HUES64 (cell line): ENCODE measurements around the gene RIPPLY3.
"Not testable (repeated sequence)": the region's sequence is repeated elsewhere in the genome, so short reads cannot be mapped to it uniquely, and the experiment has no call there.

Experiments
- H3K27ac ChIP-seq: 2 replicates; pipeline ENCODE4 v1.7.0; 2013; ENCODE audit warnings: low read depth, low read length, inconsistent platforms
- H3K27me3 ChIP-seq: 2 replicates; pipeline ENCODE4 v1.6.1; 2013; ENCODE audit warnings: mild to moderate bottlenecking, low read length; ENCODE audit not compliant: insufficient read depth
- H3K36me3 ChIP-seq: 2 replicates; pipeline ENCODE4 v1.6.1; 2013; ENCODE audit warnings: mild to moderate bottlenecking, low read length; ENCODE audit not compliant: insufficient read depth
- H3K4me1 ChIP-seq: 2 replicates; pipeline ENCODE4 v1.6.1; 2013; ENCODE audit warnings: mild to moderate bottlenecking, low read length, moderate library complexity; ENCODE audit not compliant: insufficient read depth
- H3K4me3 ChIP-seq: 2 replicates; pipeline ENCODE4 v1.5.1; 2013; ENCODE audit warnings: mild to moderate bottlenecking, low read length, moderate library complexity
- H3K9ac ChIP-seq: 2 replicates; pipeline ENCODE4 v1.6.1; 2013; ENCODE audit warnings: mild to moderate bottlenecking, low read depth, low read length
- H3K9me3 ChIP-seq: 2 replicates; pipeline ENCODE4 v1.6.1; 2013; ENCODE audit warnings: low read depth, low read length; ENCODE audit not compliant: insufficient read depth
- WGBS: fragments of 150-250, 120-280 bp; methylation state at CpG from one replicate; pipeline ENCODE4 v1.1.7; 2013; ENCODE audit warnings: missing lambda C conversion rate; 5-methylcytosine and 5-hydroxymethylcytosine counted together

The RIPPLY3 gene

DNA sequence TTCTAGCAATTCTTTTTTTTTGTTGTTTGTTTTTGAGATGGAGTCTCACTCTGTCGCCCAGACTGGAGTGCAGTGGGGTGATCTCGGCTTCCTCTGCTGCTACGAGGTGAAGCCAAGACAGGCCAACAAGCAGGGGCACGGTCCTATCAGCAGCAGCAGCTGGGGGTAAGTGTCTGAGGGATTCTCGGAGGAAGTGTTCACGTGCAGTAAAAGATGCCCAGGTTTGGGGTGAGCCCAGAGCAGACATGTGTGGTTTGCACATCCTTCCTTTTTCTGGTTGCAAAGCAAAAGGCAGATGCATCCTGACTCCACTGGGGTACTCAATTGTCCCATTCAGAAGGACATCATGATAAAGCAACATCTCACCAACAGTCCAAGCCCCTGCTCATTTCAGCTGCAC is 38.6 kb downstream of the RIPPLY3 start:
- H3K4me1 ChIP-seq, result peaks cover 31% of the 10 kb centered on the region
- H3K36me3 ChIP-seq, result no peaks in the 10 kb centered on the region
- no peak overlapping the region for H3K9ac ChIP-seq
- no peak overlapping the region for H3K4me3 ChIP-seq
- no peak overlapping the region for H3K27ac ChIP-seq
- 92% methylated on average over 6 of the region's 6 CpGs for WGBS
- H3K9me3 ChIP-seq, result no peaks in the 10 kb centered on the region
- peaks cover 92% of the 10 kb centered on the region for H3K27me3 ChIP-seq

DNA sequence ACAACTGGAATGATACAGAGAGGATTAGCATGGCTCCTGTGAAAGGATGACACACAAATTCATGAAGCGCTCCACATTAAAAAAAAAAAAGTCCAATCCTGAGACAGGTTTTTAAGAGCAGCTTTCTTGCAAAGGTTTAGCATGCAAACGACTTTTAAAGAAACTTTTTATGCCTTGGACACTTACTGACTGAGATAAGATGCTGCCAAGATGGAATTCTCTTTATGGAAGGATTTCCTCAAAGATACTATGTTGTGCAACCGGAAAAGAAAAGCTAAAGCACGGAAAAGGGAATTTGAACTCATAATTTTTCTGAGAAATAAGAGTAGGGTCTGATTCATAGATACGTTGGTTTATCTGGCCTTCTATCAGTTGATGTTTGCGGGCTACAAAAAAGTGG is 39.1 kb downstream of the RIPPLY3 start:
- no peak overlapping the region for H3K27ac ChIP-seq
- H3K4me1 ChIP-seq, result peaks cover 31% of the 10 kb centered on the region
- WGBS, result 94% methylated on average over 6 of the region's 6 CpGs
- H3K27me3 ChIP-seq, result peaks cover 92% of the 10 kb centered on the region
- H3K9ac ChIP-seq, result no peak overlapping the region
- H3K9me3 ChIP-seq, result no peaks in the 10 kb centered on the region
- H3K4me3 ChIP-seq, result no peak overlapping the region
- no peaks in the 10 kb centered on the region for H3K36me3 ChIP-seq

DNA sequence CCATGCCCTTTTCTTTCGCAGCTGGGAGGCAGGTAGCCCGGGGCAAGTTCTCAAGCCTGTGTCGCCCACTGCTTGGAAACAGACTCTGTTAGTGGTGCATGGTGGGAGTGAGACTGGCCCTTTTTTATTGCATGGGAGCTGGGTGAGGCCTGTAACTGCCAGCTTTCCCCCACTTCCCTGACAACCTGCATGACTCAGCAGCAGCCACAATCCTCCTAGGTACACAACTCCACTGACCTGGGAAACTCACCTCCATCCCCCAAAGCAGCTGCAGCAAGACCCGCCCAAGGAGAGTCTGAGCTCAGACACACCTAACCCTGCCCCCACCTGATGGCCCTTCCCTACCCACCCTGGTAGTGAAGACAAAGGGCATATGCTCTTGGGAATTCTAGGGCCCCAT is 40.6 kb downstream of the RIPPLY3 start:
- peaks cover 85% of the 10 kb centered on the region for H3K27me3 ChIP-seq
- H3K36me3 ChIP-seq, result no peaks in the 10 kb centered on the region
- peaks cover 26% of the 10 kb centered on the region for H3K4me1 ChIP-seq
- no peaks in the 10 kb centered on the region for H3K9me3 ChIP-seq
- 0 out of 2 replicates have a peak overlapping the region, but pooled peaks have one; percentile 15 for H3K9ac ChIP-seq
- H3K4me3 ChIP-seq, result no peak overlapping the region
- 73% methylated on average over 4 of the region's 4 CpGs for whole genome bisulfite sequencing
- no peak overlapping the region for H3K27ac ChIP-seq

DNA sequence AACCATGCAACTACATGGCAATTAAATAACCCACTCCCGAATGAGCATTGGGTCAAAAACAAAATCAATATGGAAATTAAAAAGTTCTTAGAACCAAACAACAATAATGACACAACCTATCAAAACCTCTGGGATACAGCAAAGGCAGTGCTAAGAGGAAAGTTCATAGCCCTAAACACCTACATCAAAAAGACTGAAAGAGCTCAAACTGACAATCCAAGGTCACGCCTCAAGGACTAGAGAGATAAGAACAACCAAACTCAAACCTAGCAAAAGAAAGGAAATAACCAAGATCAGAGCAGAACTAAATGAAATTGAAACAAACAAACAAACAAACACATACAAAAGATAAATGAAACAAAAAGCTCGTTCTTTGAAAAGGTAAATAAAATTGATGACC is 43.2 kb downstream of the RIPPLY3 start:
- Histone ChIP-seq H3K4me1 (peaks cover 26% of the 10 kb centered on the region), H3K27me3 (peaks cover 66% of the 10 kb centered on the region)
- 88% methylated on average over 2 of the region's 3 CpGs for WGBS
- H3K36me3 ChIP-seq, H3K9ac ChIP-seq, H3K9me3 ChIP-seq, H3K27ac ChIP-seq, H3K4me3 ChIP-seq: not testable (repeated sequence)

DNA sequence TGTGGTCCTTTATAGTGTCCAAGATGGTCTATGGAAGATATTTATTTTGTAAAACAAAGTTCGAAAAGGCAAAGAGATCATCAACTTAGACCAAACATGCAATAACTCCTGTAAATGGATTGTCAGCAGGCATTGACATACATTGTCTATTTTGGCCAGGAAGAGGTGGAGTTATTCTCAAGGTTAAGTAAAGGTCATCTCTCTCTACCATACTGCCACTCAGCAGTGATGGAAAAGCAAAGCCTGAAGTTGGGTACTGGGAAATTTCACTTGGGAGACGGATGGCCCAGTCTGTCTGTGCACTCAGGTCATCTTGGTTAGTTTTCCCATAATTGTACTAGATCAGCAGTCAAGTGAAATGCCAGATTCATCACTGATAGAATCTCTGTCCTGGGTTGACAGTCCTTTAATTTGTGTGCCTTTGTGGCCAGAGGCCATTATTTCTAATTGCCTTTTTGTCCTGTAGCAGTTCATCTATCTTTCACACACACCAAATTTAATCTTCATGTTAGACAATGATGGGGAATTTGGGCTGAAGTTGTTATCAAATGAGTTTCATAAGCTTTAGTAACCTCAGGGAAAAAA is 48.9 kb downstream of the RIPPLY3 start:
- H3K4me3 ChIP-seq, result no peak overlapping the region
- H3K36me3 ChIP-seq, result no peaks in the 10 kb centered on the region
- no peak overlapping the region for H3K27ac ChIP-seq
- no peak overlapping the region for H3K9ac ChIP-seq
- H3K4me1 ChIP-seq, result peaks cover 15% of the 10 kb centered on the region; the same call in 1 of the 2 replicates
- H3K27me3 ChIP-seq, result peaks cover 10% of the 10 kb centered on the region
- WGBS, result 86% methylated on average over 2 of the region's 2 CpGs
- H3K9me3 ChIP-seq, result no peaks in the 10 kb centered on the region

DNA sequence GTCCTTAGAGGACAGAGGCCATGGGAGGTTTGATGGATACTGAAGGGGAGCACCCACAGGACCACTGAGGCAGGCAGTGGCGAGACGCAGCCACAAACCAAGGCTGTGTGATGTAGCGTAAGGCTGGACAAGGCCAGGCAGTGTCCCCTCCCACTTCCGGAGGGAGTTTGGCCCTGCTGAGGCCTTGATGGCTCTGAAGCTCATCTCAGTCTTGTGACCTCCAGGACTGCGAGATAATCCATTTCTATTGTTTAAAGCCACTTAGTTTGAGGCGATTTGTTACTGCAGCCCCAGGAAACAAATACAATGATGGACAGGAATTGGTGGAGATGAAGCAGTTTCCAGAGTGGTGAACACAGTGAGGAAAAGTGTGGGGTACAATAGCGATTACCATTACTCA is 51.1 kb downstream of the RIPPLY3 start:
- Histone ChIP-seq H3K9ac (no peak overlapping the region), H3K27ac (no peak overlapping the region), H3K4me3 (no peak overlapping the region), H3K9me3 (no peaks in the 10 kb centered on the region), H3K4me1 (peaks cover 23% of the 10 kb centered on the region), H3K27me3 (no peaks in the 10 kb centered on the region), H3K36me3 (no peaks in the 10 kb centered on the region)
- 93% methylated on average over 7 of the region's 7 CpGs for WGBS

DNA sequence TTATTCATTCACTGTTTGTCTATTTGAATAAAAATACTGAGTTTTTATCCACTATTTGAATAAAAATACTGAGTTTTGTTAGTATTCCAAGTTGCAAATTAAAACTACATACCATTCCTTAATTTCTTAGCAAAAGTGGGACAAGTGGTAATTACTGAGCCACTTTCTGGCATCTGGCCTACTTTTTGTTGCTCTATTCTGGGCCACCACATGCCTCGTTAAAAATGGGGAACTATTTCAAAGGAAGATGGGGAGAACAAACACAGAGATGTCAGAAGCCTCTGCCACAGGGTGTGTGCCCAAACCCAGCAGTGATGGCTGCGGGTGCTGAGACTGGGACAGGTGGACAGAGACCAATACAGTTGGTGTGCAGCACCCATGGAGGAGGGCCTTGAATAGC is 51.8 kb downstream of the RIPPLY3 start:
- H3K9ac ChIP-seq, result no peak overlapping the region
- WGBS, result 64% methylated on average over 2 of the region's 2 CpGs
- H3K27ac ChIP-seq, result no peak overlapping the region
- H3K36me3 ChIP-seq, result no peaks in the 10 kb centered on the region
- no peaks in the 10 kb centered on the region for H3K9me3 ChIP-seq
- H3K27me3 ChIP-seq, result no peaks in the 10 kb centered on the region
- H3K4me1 ChIP-seq, result peaks cover 23% of the 10 kb centered on the region
- no peak overlapping the region for H3K4me3 ChIP-seq

DNA sequence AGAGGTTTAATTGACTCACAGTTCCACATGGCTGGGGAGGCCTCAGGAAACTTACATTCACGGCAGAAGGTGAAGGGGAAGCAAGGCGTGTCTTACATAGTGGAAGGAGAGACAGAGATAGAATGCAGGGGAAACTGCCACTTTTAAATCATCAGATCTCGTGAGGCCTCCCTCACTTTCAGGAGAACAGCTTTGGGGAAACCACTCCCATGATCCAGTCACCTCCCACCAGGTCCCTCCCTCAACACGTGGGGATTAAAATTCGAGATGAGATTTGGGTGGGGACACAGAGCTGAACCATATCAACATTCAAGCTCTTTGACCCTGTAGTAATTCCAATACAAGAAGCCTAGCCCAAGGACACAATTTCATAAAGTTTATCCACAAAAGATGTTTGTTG is 52.7 kb downstream of the RIPPLY3 start:
- Histone ChIP-seq H3K27me3 (no peaks in the 10 kb centered on the region), H3K36me3 (no peaks in the 10 kb centered on the region), H3K27ac (no peak overlapping the region), H3K4me3 (no peak overlapping the region), H3K9me3 (no peaks in the 10 kb centered on the region), H3K9ac (no peak overlapping the region), H3K4me1 (peaks cover 23% of the 10 kb centered on the region)
- WGBS, result 76% methylated on average over 5 of the region's 5 CpGs

DNA sequence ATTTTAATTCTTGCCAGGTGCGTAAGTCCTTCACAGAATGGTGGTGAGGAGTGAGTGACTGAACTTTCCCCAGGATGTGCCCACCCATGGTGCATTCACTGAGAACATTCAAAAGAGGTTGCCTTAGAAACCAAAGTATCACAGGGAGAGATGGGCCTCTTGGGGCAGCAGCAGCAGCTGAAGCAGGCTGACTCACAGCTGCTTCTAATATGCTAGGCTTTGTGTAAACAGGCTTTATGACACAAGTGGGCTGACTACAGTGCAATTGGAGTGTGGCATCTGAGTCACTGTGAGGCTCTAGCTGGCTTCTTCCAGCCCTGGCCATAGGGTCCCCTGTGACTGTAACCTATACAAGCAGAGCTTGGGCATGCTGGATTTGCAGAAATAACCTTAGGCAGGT is 53.8 kb downstream of the RIPPLY3 start:
- no peaks in the 10 kb centered on the region for H3K27me3 ChIP-seq
- H3K27ac ChIP-seq, result peak overlapping the region; percentile 25; the same call in 1 of the 2 replicates
- H3K36me3 ChIP-seq, result no peaks in the 10 kb centered on the region
- H3K9ac ChIP-seq, result no peak overlapping the region
- no peaks in the 10 kb centered on the region for H3K9me3 ChIP-seq
- H3K4me1 ChIP-seq, result peaks cover 23% of the 10 kb centered on the region
- no peak overlapping the region for H3K4me3 ChIP-seq
- WGBS, result 48% methylated on average over 1 of the region's 1 CpG

DNA sequence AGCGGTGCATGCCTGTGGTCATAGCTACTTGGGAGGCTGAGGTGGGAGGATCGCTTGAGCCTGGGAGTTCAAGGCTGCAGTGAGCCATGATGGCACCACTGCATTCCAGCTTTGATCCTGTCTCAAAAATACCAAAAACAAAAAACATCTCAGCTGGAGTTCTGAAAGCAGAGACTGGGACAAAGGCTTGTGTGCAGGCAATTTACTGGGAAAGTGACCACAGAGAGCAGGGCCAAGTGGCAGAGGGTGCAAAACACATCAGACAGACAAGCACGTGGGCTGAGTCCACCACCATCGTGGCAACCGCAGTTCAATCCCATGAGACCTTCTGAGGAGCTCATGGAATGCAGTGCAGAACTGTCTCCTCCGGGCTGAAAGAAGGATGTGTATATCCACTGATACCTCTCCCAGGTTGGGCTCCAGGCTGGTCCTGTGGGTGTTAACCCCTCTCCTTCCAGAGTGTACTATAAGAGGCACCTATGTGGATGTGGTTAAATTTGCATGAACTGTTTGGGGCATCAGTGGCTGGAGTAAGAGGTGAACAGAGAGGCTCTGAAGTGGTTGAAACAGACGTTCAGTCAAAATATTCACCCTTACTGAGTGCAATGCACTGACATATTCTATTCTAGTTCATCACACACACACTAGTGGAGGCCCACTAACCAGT is 55.6 kb downstream of the RIPPLY3 start:
- no peaks in the 10 kb centered on the region for H3K27me3 ChIP-seq
- no peaks in the 10 kb centered on the region for H3K36me3 ChIP-seq
- H3K9ac ChIP-seq, result no peak overlapping the region
- no peaks in the 10 kb centered on the region for H3K9me3 ChIP-seq
- peaks cover 23% of the 10 kb centered on the region for H3K4me1 ChIP-seq
- no peak overlapping the region for H3K4me3 ChIP-seq
- 88% methylated on average over 7 of the region's 7 CpGs for WGBS
- H3K27ac ChIP-seq, result no peak overlapping the region

DNA sequence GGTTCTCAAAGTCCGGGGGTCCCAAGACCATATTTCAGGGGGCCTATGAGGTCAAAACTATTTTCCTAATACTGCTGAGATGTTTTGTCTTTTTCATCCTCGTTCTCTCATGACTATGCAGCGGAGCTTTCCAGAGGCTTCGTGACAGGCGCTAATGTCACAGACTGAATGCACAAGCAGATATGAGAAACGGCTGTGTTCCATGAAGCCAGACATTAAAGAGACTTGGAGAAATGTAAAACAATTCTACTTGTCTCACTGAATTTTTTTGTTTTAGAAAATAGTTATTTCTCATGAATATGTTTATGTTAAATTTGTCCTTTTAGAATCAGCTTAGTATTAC is 56.1 kb downstream of the RIPPLY3 start:
- 95% methylated on average over 6 of the region's 6 CpGs for WGBS
- peaks cover 23% of the 10 kb centered on the region for H3K4me1 ChIP-seq
- no peak overlapping the region for H3K9ac ChIP-seq
- H3K9me3 ChIP-seq, result no peaks in the 10 kb centered on the region
- no peaks in the 10 kb centered on the region for H3K27me3 ChIP-seq
- H3K4me3 ChIP-seq, result no peak overlapping the region
- no peaks in the 10 kb centered on the region for H3K36me3 ChIP-seq
- no peak overlapping the region for H3K27ac ChIP-seq

DNA sequence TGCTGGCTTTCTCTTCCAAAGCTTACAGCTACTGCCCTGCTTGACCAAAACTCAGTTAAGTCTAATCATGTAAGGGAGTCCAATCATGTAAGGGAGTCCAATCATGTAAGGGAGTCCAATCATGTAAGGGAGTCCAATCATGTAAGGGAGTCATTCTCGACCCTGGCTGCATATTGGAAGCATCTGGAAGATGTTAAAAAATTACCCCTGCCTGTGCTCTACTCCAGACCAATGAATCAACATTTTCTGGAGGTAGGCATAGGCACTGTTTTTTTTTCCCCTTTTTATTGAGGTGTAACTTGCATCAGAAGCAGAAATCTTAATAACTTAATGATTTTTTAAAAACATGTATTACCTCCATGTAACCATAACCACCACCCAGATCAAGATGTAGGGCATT is 56.9 kb downstream of the RIPPLY3 start:
- Histone ChIP-seq H3K9ac (no peak overlapping the region), H3K36me3 (no peaks in the 10 kb centered on the region; the same call in 1 of the 2 replicates), H3K4me3 (no peak overlapping the region), H3K27ac (no peak overlapping the region), H3K27me3 (no peaks in the 10 kb centered on the region), H3K4me1 (peaks cover 14% of the 10 kb centered on the region), H3K9me3 (no peaks in the 10 kb centered on the region)
- 83% methylated on average over 1 of the region's 1 CpG for WGBS
